GM21367 (cell line): ENCODE data around the gene CCDC149.

Source experiments
- ATAC-seq: cut with Tn5 transposase; IDR thresholded peaks from one replicate; pipeline ENCODE4 v1.9.1; 2021; ENCODE audit not compliant: unreplicated experiment

CCDC149 gene

DNA sequence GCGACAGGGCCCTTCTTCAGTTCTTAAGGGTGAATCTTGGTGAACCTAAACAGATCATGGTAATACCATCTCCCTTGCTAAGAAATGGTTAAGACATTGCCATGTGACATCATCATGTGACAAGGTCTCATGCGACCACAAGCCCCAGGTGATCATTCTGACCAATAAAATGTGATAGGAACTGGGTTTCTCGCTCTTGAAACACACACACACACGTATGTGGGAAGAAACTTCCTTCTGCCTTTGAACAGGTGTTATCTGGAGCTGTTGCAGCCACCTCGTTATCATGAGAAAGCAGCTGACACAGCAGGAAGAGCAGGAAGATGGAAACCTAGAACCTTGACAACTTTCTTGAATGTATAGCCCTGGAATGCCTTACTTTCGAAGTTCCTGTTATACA is 107.3 kb downstream of the CCDC149 start:
- no peak for ATAC-seq

DNA sequence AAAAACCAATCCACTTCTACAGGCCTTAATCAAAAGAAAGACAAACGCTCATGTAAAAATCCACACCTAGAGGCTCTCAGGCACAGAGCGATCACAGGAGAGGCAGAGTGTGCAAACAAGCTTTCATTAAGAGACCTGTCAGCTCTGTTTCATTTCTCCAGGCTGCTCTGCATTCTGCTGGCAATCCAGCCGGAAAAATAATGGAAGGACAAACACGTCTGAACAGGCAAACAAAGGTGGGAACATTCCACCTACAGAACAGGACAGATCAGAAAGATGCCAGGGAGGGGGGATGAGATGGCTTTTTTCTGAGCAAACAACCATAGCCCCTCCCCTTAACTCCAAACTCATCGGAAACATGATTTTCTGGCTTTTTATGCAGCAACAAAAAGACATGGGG is 107.8 kb downstream of the CCDC149 start:
- no peak for ATAC-seq

DNA sequence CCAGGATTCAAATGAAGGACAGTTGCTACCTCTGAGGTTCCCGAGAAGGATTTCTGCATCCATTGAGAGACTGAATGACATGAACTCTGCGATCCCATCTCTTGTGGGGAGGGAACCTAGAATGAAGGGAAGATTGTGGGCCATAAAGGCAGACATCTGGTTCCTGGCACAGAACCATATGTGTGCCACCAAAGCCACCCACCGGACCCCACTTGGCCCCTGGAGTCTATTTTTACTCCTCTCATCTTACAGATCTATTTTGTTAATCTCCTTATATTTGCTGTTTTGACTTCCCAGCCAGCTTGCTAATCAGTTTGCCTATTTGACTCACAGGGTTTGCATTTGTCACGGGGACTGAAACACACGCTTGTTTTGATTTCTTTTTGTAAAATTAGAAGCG is 110.2 kb downstream of the CCDC149 start:
- ATAC-seq, result no peak

DNA sequence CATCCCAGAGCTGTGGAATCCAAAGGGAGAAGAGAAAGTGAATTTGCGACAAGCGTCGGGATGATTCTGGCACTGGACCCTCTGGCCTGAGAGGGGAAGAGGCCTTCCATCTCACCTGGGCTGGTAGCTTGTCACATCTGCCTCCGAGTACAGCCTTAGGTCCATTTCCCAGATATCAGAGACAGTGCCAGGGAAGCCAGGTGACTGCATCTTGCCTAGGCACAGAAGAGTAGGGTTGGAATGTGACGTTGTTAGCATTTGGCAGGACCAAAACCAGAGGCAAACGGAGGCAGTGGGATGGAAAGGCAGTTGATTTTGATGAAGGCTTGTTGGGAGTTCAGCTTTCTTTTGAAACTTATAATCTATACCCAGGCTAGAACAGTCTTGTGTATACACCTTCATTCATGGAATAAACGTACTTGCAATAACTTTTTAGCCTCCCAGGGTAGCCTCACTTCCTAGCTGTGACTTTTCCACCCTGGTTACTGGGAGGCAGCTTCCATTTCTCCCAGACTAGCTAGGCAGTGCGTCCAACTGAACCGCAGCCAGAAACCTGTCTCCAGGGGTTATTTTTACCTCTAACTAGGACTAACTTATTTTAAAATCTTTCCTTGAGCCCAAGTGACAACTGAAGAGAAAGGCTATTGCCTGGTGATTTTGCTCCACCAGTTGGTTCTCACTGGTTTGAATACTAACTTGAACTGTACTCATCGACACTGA is 111.5 kb downstream of the CCDC149 start:
- ATAC-seq, result no peak

DNA sequence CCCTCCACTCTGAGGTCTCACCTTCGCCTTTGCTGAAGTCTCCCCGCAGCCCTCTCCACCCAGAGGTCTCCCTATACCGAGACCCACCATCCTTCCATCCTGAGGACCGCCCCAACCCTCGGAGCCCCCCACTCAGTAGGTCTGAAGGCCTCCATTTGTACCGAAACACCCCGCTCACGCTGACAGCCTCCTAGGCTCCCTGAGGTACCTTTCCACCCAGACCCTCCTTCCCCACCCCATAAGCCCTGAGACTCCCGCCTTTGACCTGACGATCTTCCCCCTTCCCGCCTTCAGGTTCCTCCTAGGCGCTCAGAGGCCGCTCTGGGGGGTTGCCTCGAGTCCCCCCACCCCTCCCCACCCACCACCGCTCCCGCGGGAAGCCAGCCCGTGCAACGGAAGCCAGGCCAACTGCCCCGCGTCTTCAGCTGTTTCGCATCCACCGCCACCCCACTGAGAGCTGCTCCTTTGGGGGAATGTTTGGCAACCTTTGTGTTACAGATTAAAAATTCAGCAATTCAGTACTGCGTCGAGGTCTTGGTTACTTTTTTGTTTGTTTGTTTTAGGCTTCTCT is 112.4 kb downstream of the CCDC149 start:
- ATAC-seq, result no peak

DNA sequence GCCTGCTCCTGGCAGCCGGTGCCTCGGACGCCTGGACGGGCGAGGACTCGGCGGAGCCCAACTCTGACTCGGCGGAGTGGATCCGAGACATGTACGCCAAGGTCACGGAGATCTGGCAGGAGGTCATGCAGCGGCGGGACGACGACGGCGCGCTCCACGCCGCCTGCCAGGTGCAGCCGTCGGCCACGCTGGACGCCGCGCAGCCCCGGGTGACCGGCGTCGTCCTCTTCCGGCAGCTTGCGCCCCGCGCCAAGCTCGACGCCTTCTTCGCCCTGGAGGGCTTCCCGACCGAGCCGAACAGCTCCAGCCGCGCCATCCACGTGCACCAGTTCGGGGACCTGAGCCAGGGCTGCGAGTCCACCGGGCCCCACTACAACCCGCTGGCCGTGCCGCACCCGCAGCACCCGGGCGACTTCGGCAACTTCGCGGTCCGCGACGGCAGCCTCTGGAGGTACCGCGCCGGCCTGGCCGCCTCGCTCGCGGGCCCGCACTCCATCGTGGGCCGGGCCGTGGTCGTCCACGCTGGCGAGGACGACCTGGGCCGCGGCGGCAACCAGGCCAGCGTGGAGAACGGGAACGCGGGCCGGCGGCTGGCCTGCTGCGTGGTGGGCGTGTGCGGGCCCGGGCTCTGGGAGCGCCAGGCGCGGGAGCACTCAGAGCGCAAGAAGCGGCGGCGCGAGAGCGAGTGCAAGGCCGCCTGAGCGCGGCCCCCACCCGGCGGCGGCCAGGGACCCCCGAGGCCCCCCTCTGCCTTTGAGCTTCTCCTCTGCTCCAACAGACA is 113.1 kb downstream of the CCDC149 start:
- no peak for ATAC-seq

DNA sequence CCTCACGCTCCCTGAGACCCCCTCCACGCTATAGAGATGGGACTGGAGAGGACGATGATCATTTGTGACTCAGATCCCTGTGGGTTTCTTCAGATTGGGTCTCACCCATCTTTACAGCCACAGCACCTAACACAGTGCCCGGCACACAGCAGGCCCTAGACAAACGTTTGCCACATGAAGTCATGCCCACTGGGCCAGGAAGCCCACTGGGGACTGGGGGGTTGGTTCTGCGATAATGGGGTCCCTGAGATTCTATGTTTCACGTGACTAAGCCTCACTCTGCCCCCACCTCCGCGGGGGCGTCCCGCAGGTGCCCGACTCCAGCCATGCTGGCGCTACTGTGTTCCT is 113.7 kb downstream of the CCDC149 start:
- no peak for ATAC-seq

DNA sequence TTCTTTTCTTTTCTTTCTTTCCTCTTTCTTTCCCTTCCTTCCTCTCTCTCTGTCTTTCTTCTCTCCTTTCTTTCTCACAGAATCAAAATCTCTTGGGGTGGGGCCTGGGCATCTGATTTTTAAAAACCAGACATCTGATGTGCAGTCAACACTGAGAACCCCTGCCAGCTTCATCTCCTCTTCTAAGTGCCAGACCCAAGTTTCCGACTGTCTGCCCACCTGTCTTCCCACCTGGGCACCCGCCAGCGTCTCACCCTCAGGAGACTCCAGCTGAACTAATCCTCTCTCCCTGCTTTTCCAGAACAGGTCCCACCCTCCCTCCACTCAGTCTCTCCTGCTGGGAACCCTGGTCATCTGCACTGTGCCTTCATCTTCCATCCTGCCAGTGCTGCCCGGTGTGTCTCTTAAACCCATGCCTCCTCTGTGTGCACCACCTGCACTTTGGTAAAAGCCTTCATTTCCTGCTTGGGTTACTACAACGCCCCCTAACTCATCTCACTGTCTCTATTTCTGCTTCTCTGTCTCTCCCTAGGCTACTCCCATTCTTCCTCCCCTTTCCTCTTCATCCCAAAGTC is 114.7 kb downstream of the CCDC149 start:
- no peak for ATAC-seq

DNA sequence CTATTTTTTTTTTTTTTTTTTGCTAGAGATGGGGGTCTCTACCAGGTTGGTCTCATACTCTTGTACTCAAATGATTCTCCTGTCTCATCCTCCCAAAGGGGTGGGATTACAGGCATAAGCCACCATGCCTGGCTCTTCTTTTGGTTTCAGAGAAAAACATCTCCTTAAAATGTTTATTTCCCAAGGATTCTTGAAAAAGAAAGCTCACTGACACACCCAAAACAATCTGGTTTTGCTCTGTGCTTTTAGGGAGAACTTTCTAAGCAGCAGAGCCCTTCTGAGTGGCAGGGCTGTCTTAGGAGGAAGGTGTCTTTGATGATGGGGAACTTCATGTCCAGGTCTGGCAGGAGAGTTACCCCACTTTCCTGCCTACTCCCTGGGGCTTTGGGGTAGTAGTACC is 116.2 kb downstream of the CCDC149 start:
- no peak for ATAC-seq

DNA sequence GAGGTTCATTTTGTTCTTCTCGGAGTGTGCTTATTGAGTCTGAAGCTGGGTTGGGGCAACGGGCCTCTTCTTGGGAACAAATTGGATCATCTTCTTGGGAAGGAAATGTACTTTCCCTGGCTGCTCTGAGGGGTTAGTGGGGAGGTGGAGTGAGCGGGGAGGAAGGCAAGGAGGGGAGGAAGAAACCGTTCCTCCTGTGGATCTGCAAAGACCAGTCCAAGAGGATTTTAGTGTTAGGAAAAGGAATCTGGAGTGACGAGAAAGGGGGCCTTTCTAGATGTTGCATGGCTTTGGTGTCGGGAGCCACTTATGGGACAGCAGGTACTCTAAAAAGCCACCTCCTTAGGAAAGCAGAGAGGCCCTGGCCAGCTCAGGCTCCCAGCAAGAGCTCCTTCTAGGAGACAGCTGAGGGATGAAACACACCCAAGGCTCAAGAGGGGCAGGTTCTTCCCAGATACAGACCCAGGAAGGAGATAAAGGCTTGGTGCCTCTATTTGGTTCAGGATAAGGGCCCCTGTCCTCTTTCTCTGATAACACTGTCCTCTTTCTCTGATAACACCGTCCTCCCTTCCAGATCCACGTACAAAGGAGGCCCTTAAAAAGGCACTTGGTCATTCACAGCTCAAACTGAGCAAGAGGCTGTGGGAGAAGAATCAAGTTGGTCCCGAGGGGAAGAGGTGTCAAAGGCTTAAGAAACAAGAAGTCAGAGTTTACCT is 117.0 kb downstream of the CCDC149 start:
- no peak for ATAC-seq

DNA sequence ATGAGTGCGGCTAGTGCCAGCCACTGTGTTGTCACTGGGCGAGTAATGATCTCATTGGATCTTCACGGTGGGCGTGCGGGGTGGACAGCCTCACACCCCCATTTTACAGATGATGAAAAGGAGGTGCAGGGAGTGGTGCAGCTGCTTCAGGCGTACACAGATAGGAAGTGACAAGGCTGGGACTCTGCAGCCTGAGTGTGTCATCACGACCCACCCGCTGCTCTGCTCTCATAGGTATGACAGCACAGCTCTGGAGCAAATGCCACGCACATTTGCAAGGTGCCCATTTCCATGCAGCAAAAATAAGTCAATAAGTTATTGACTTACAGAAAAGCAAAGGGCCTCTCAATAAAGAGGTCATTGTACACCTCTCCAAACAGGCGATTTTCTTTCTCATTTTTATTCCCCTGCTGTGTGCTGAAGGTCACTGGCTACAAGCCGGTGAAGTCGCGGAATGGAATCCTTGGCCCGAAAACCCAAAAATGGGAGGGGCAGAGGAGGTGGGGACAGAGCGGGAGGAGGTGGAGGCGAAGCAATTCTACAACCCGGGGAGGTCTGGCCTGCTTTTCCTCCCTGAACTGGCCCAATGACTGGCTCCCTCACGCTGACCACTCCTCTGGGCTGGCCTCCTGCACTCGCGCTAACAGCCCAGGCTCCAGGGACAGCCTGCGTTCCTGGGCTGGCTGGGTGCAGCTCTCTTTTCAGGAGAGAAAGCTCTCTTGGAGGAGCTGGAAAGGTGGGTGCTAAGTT is 117.8 kb downstream of the CCDC149 start, which contains the start of gene SOD3:
Gene SOD3, plus strand, starts transcription at position 658 of the 750 bp plus-strand sequence. CDS start 3,949 bp downstream, outside the sequence.
- no peak for ATAC-seq

DNA sequence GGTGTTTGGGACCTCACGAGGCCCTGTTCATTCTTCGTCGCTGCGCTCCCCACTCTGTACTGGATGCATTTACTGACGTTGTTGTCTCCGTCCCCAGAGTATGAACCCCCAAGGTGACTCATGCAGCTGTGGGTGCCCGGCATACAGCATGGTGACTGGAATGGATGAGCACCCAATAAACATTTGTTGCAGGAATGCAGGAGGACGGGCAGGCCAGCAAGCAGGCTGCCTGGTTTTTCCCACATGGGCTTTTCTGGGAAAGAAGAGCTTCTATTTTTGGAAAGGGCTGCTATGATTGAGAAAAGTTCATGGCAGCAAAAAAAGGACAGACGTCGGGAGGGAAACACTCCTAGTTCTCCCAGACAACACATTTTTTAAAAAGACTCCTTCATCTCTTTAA is 118.4 kb downstream of the CCDC149 start:
- ATAC-seq, result no peak

DNA sequence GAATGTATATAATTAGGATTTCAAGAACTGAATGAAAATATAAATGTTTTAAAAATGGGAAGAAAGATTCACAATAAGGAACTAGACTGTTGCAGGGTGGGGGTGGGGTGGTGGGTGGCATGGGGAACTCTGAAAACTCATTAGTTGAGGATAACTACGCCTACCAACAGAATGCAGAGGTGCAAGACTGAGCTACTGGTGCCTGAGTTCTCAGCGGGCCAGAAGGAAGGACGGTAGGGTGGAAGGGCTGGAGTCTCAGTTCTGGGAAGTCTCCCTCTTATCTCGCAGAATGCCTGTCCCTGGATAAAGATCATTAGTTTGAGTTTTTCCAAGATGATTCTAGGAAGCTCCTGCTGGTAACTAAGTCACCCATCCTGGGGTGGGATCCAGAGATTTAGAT is 118.8 kb downstream of the CCDC149 start:
- ATAC-seq, result no peak

DNA sequence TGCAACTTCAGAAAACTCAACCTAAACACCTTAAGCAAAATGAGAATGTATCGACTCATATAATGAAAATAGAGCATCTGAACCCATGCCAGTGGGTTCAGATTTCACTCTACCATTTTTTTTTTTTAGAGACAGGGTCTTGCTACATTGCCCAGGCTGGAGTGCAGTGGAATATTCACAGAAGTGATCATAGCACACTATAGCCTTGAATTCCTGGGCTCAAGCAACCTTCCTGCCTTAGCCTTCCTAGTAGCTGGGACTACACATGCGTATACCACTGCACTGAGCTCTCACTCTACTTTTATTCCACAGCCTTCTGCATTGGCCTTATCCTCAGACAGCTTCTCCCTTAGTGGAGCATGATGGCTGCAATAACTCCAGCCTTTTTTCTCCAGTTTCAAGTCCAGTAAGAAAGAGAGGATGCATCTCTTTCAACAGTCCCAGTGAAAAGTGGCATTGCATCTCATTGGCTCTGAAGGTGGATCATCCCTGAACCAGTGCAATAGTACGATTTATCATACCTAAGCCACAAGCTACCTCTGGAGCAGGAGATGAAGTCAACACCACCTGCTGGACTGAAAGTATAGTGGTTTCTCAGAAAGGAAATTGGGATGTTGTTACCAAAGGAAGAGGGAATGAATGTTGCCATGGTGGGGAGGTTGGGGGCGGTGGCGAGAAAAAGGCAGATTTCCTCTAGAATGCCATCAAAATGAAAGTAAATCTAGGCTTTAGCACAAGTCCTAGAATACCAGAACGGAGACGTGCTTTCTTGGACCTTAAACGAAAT is 119.4 kb downstream of the CCDC149 start:
- no peak for ATAC-seq

DNA sequence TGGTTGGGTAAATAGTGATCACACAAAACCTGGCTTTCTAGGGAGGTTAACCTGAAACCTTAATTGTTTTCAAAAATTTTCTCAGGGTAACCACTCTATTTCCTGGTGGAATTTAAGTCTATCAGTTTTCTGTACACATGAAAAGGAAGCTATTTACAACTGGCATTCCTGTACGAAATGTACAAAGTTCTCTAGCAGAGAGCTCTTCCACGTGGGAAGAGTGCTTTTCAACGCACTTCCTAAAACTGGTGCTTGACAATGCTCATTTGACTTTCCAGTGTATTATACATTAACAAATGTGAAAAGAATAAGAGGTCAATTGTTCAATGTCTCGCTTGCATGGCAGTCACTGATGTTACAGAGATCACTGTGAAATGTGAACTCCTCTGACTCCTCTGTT is 120.3 kb downstream of the CCDC149 start:
- ATAC-seq, result no peak

DNA sequence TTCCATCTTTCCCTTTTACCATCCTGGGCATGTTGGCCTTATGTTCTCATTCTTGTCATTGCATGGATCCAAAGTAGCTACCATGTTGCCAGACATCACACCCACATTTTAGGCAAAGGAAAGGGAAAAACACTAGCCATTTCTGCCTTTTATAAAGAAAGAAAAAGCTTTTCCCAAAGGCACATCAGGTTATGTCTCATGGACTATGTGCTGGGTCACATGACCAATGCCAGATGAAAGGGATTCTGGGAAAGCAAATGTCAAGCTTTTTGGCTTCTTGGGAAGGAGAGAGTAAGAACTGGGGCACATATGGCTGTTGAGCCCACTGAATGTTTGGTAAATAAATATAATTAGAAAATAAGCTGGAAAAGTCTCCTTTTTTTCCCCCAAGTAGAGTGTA is 121.8 kb downstream of the CCDC149 start:
- ATAC-seq, result no peak

DNA sequence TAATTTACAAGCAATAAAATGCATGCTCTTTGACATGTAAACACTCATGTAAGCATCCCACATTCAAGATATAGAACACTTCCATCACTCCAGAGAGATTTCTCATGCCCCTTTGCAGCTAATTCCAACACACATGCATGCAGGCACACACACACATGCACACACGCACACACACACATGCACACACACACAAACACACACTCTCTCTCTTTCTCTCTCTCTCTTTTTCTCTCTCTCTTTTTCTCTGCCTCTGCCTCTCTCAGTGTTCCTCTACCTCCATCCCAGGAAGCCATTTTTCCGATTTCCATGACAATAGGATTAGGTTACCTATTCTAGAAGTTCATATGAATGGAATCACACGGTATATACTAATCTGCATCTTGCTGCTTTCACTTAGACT is 129.3 kb downstream of the CCDC149 start:
- ATAC-seq, result no peak

DNA sequence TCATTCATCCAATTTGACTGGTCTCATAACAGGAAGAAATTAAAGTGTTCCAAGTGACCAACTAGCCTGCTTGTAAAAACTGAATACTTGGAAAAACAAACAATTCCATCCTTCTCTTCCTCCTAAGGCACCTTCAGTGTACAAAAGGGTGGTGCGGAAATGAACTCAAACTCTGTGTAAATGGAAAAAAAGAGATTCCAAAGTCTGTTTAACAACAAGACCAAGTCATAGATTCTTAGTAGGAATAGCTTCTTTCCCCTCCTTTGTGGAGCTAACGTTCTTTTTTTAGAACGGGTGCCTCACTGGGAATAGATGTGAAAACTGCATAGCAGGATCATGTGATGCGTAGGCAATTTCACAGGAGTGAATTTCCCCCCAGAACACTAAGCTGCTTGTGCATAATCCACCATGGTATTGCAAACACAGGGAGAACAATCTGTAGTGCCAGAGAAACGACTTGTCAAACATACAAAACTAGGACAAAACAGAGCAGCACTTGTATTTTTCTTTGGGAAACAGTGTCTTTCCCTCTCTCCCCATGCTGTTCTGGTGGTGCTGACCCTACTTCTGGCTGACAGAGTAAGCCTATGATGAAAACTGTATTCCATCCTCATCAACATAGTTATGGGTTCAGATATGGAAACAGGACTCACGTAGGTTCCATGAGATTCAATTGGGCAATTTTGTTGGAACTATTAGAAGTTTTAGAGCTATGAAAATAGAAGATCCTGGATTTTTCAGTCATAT is 130.7 kb downstream of the CCDC149 start:
- no peak for ATAC-seq

DNA sequence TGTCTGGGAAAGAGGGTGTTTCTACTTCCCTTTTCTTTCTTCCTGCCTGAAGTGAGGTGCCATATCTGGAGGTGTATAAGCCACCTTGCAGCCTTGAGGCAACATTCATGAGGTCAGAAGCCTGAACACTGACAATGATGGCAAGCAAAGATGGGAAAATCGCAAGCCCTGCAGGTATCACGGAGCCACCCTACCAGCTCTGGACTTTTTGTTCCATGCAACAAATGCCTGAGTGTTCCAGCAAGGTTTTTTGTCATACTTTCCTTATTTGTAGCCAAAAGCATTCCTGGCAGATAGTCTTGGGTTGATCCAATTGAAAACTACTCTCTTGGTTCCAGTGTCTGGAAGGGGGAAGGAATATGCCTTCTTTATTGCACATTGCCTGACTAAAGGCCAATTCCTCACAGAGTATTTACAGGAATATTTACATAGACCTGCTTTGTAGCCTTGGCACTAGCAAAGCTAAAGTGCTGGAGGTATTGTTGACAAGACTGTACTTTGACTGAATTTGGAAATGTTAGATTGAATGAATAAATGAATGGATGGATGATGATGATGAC is 131.8 kb downstream of the CCDC149 start:
- ATAC-seq, result no peak
